SK-N-SH (cell line): Measurements from ENCODE around the gene TMEM44.

Experiments
- CTCF ChIP-seq: fragments of 200-600 bp; sonication (generic); IDR thresholded peaks from 2 replicates; pipeline ENCODE4 v1.6.1; 2017; ENCODE audit warnings: antibody characterized with exemption, mild to moderate bottlenecking, moderate library complexity
- RXRA ChIP-seq: IDR thresholded peaks from 2 replicates; pipeline ENCODE4 v1.4.0; 2012; ENCODE audit warnings: low read depth, mild to moderate bottlenecking, borderline replicate concordance
- SIN3A ChIP-seq: IDR thresholded peaks from 2 replicates; pipeline ENCODE4 v1.6.1; 2012; ENCODE audit warnings: low read depth, mild to moderate bottlenecking, low read length, moderate library complexity, borderline replicate concordance

GRCh38 chr3:194622621-194623340 is 10.4 kb downstream of the TMEM44 start:
- no peak for TF ChIP-seq SIN3A
- no peak for TF ChIP-seq RXRA
- TF ChIP-seq CTCF = no peak
